Endodermal cell (in vitro differentiated cells): ENCODE data around the gene NKAP. TPM values are rescaled to one million over a fixed set of nuclear protein-coding genes. Genes with fewer than 3 reads are reported as not detected.
A peak's percentile ranks its signal among the peaks of the same experiment; 100 is the strongest.

Experiments used
- DNase-seq: peaks from one replicate; pipeline ENCODE4 v3.0.0-alpha.2; 2017
- H3K27ac ChIP-seq: 2 replicates; pipeline ENCODE4 v1.5.1; 2013; ENCODE audit warnings: mild to moderate bottlenecking, low read depth, low read length, moderate library complexity
- H3K27me3 ChIP-seq: 2 replicates; pipeline ENCODE4 v1.6.1; 2013; ENCODE audit warnings: mild to moderate bottlenecking, low read length, moderate library complexity; ENCODE audit not compliant: insufficient read depth, control insufficient read depth, poor library complexity, severe bottlenecking
- H3K36me3 ChIP-seq: 2 replicates; pipeline ENCODE4 v1.7.0; 2013; ENCODE audit warnings: mild to moderate bottlenecking, low read length, moderate library complexity; ENCODE audit not compliant: control insufficient read depth, insufficient read depth
- H3K4me1 ChIP-seq: one replicate; pipeline ENCODE4 v1.7.0; 2013; ENCODE audit warnings: low read length; ENCODE audit not compliant: control insufficient read depth, insufficient read depth
- H3K4me3 ChIP-seq: 2 replicates; pipeline ENCODE4 v1.5.1; 2013; ENCODE audit warnings: mild to moderate bottlenecking, low read length, moderate library complexity
- H3K9ac ChIP-seq: 2 replicates; pipeline ENCODE4 v1.6.1; 2013; ENCODE audit warnings: mild to moderate bottlenecking, low read length, moderate library complexity; ENCODE audit not compliant: poor library complexity, severe bottlenecking; ENCODE audit errors: extremely low read depth
- H3K9me3 ChIP-seq: 2 replicates; pipeline ENCODE4 v1.6.1; 2013; ENCODE audit warnings: mild to moderate bottlenecking, low read length, moderate library complexity; ENCODE audit not compliant: control insufficient read depth
- H3K27ac Mint-ChIP-seq: 2 replicates; pipeline ENCODE4 v1.8.0; 2020; ENCODE audit warnings: mixed read lengths
- H3K27me3 Mint-ChIP-seq: 2 replicates; pipeline ENCODE4 v1.8.0; 2021; ENCODE audit warnings: mild to moderate bottlenecking, mixed read lengths; ENCODE audit not compliant: insufficient read depth
- H3K36me3 Mint-ChIP-seq: 2 replicates; pipeline ENCODE4 v1.8.0; 2020; ENCODE audit warnings: low read depth, mixed read lengths
- H3K4me1 Mint-ChIP-seq: 2 replicates; pipeline ENCODE4 v1.8.0; 2020; ENCODE audit warnings: mixed read lengths
- H3K4me3 Mint-ChIP-seq: 2 replicates; pipeline ENCODE4 v1.8.0; 2020; ENCODE audit warnings: mild to moderate bottlenecking, moderate library complexity, mixed read lengths
- H3K9me3 Mint-ChIP-seq: 2 replicates; pipeline ENCODE4 v1.8.0; 2020; ENCODE audit warnings: mild to moderate bottlenecking, mixed read lengths
- CTCF ChIP-seq: fragments of 200-600 bp; sonication (generic); conservative IDR thresholded peaks from 2 replicates; pipeline ENCODE4 v1.5.0; 2021; ENCODE audit warnings: antibody characterized with exemption, mild to moderate bottlenecking
- WGBS, 2 experiments: methylation state at CpG; one replicate each; pipeline versions ENCODE4 v1.1.5 to v1.1.7; 2013; ENCODE audit warnings: missing lambda C conversion rate in 2 of 2, mixed read lengths in 1 of 2; ENCODE audit not compliant: insufficient coverage in 1 of 2, insufficient read length in 1 of 2; 5-methylcytosine and 5-hydroxymethylcytosine counted together
- long read RNA-seq, 4 experiments: library from polyadenylated mRNA in 2 of 4; library from RNA in 1 of 4; library from capped mRNA in 1 of 4; stranded (forward) in 3 of 4; unstranded in 1 of 4; transcript quantifications; one replicate each; pipeline ENCODE4 v2.0.0, GENCODE V29; 2020 to 2021; ENCODE audit warnings: inconsistent platforms in 1 of 4
- polyA plus RNA-seq, 2 experiments: library from polyadenylated mRNA; stranded (reverse); fragments of 50-300 nt; gene quantifications; one replicate each; pipeline ENCODE4 v1.2.3, GENCODE V29; 2013
- total RNA-seq, 2 donors: library from RNA; stranded (reverse); fragmentation: NEBNext Ultra II Directional in 1 of 2; extraction: Animal tissue kit (Norgen Biotek cat#: 25700) in 1 of 2; gene quantifications; 2 replicates in 1 of 2; 3 replicates in 1 of 2; pipeline ENCODE4 v1.2.1, GENCODE V29; 2021

The NKAP gene
- 10 to 100 TPM in 1 of 2 donors, 1 to 10 TPM in 1; 7.7 to 10.8 TPM for total RNA-seq
- 8.5 TPM for polyA plus RNA-seq (2013, experiment 1 of 2)
- 9.4 TPM for polyA plus RNA-seq (2013, experiment 2 of 2)
- long read RNA-seq, experiment 1, full-length matches to known transcripts = 5 of 10 reads
- long read RNA-seq, experiment 1, partial matches to known transcripts = 1 of 10 reads
- long read RNA-seq, experiment 1, other reads (novel, unspliced or antisense) = 4 of 10 reads
- long read RNA-seq, experiment 2, full-length matches to known transcripts = 38 of 39 reads
- long read RNA-seq, experiment 2, partial matches to known transcripts = 0 of 39 reads
- long read RNA-seq, experiment 2, other reads (novel, unspliced or antisense) = 1 of 39 reads
- long read RNA-seq, experiment 3, full-length matches to known transcripts = 11 of 20 reads
- long read RNA-seq, experiment 3, partial matches to known transcripts = 7 of 20 reads
- long read RNA-seq, experiment 3, other reads (novel, unspliced or antisense) = 2 of 20 reads
- long read RNA-seq, experiment 4, full-length matches to known transcripts = 35 of 54 reads
- long read RNA-seq, experiment 4, partial matches to known transcripts = 18 of 54 reads
- long read RNA-seq, experiment 4, other reads (novel, unspliced or antisense) = 1 of 54 reads

GRCh38 chrX:119943185-119943988, at the start of gene NKAP:
NKAP (minus strand) TSS chrX:119943751; CDS start chrX:119943605, 146 bp downstream.
- Histone ChIP-seq H3K9me3 (no peaks in the 10 kb centered on the region), H3K27me3 (no peaks in the 10 kb centered on the region), H3K9ac (peak within 1 kb of the TSS; percentile 72), H3K36me3 (no peaks in the 10 kb centered on the region), H3K4me3 (peak within 1 kb of the TSS; percentile 92), H3K27ac (peak within 1 kb of the TSS; percentile 81), H3K4me1 (no peaks in the 10 kb centered on the region)
- Mint-ChIP-seq H3K27ac (peak within 1 kb of the TSS; percentile 71), H3K27me3 (no peaks in the 10 kb centered on the region), H3K9me3 (peaks cover 48% of the 10 kb centered on the region), H3K36me3 (peaks cover 2% of the 10 kb centered on the region), H3K4me3 (peak within 1 kb of the TSS; percentile 73), H3K4me1 (no peaks in the 10 kb centered on the region)
- peak; percentile 92 for DNase-seq
- WGBS, 2 experiments = 0% methylated on average over 16 to 58 of the region's 59 CpGs
- TF ChIP-seq CTCF = no peak

GRCh38 chrX:119991005-119991787, 47.6 kb upstream of the NKAP start:
- Histone ChIP-seq H3K27me3 (peaks cover 100% of the 10 kb centered on the region), H3K4me3 (peak overlapping the region; percentile 60), H3K4me1 (no peaks in the 10 kb centered on the region), H3K9me3 (no peaks in the 10 kb centered on the region), H3K36me3 (no peaks in the 10 kb centered on the region), H3K9ac (no peak overlapping the region), H3K27ac (no peak overlapping the region)
- H3K27me3 Mint-ChIP-seq = peaks cover 92% of the 10 kb centered on the region
- no peaks in the 10 kb centered on the region for H3K4me1 Mint-ChIP-seq
- WGBS, 2 experiments = 1 to 2% methylated on average over 12 to 45 of the region's 48 CpGs
- TF ChIP-seq CTCF = no peak
- peak; percentile 58 for DNase-seq
- no peak overlapping the region for H3K27ac Mint-ChIP-seq
- H3K4me3 Mint-ChIP-seq = peak overlapping the region; percentile 61
- H3K9me3 Mint-ChIP-seq = peaks cover 56% of the 10 kb centered on the region
- H3K36me3 Mint-ChIP-seq = no peaks in the 10 kb centered on the region

GRCh38 chrX:119990556-119991004, 47.0 kb upstream of the NKAP start:
- H3K9me3 Mint-ChIP-seq = peaks cover 55% of the 10 kb centered on the region
- H3K4me3 Mint-ChIP-seq = peak overlapping the region; percentile 61
- Histone ChIP-seq H3K9me3 (no peaks in the 10 kb centered on the region), H3K9ac (no peak overlapping the region), H3K4me3 (peak overlapping the region; percentile 60), H3K4me1 (no peaks in the 10 kb centered on the region), H3K27me3 (peaks cover 100% of the 10 kb centered on the region), H3K36me3 (no peaks in the 10 kb centered on the region), H3K27ac (no peak overlapping the region)
- TF ChIP-seq CTCF = no peak
- no peaks in the 10 kb centered on the region for H3K4me1 Mint-ChIP-seq
- H3K27ac Mint-ChIP-seq = no peak overlapping the region
- H3K27me3 Mint-ChIP-seq = peaks cover 92% of the 10 kb centered on the region
- WGBS, 2 experiments = 0 to 1% methylated on average over 6 to 30 of the region's 34 CpGs
- DNase-seq = peak; percentile 59
- H3K36me3 Mint-ChIP-seq = no peaks in the 10 kb centered on the region
